ENCODE results near the gene COL28A1. TPM values are rescaled to one million over a fixed set of nuclear protein-coding genes. Genes with fewer than 3 reads are reported as not detected.

COL28A1 gene
- total RNA-seq, 1 donor from 2014 or later = 18.3 TPM

- Mint-ChIP-seq H3K4me3 (ENCODE audit: low read depth) (no peak overlapping the region), H3K36me3 (ENCODE audit: insufficient read depth) (peaks cover 18% of the 10 kb centered on the region), H3K9me3 (ENCODE audit: low read depth) (peaks cover 6% of the 10 kb centered on the region), H3K4me1 (ENCODE audit: low read depth) (peaks cover 8% of the 10 kb centered on the region), H3K27ac (no peak overlapping the region), H3K27me3 (no peaks in the 10 kb centered on the region)
- DNase-seq (ENCODE audit: low spot score, unreplicated experiment) = no peak
- TF ChIP-seq CTCF (IDR thresholded peaks at IDR 0.05; ENCODE audit: unreplicated experiment) = no peak
Measured at GRCh38 chr7:7504910-7505704, 30.6 kb downstream of the COL28A1 start.

- no peaks in the 10 kb centered on the region for H3K9me3 Mint-ChIP-seq (ENCODE audit: low read depth)
- TF ChIP-seq CTCF (IDR thresholded peaks at IDR 0.05; ENCODE audit: unreplicated experiment) = no peak
- no peak for DNase-seq (ENCODE audit: low spot score, unreplicated experiment)
- peaks cover 9% of the 10 kb centered on the region for H3K36me3 Mint-ChIP-seq (ENCODE audit: insufficient read depth)
- no peaks in the 10 kb centered on the region for H3K4me1 Mint-ChIP-seq (ENCODE audit: low read depth)
- H3K27me3 Mint-ChIP-seq = no peaks in the 10 kb centered on the region
- no peak overlapping the region for H3K27ac Mint-ChIP-seq
- no peak overlapping the region for H3K4me3 Mint-ChIP-seq (ENCODE audit: low read depth)
Measured at GRCh38 chr7:7499892-7500291, 35.8 kb downstream of the COL28A1 start.

- H3K27ac Mint-ChIP-seq = no peak overlapping the region
- peaks cover 9% of the 10 kb centered on the region for H3K36me3 Mint-ChIP-seq (ENCODE audit: insufficient read depth)
- TF ChIP-seq CTCF (IDR thresholded peaks at IDR 0.05; ENCODE audit: unreplicated experiment) = no peak
- H3K4me3 Mint-ChIP-seq (ENCODE audit: low read depth) = no peak overlapping the region
- no peaks in the 10 kb centered on the region for H3K9me3 Mint-ChIP-seq (ENCODE audit: low read depth)
- no peaks in the 10 kb centered on the region for H3K27me3 Mint-ChIP-seq
- no peak for DNase-seq (ENCODE audit: low spot score, unreplicated experiment)
- no peaks in the 10 kb centered on the region for H3K4me1 Mint-ChIP-seq (ENCODE audit: low read depth)
Measured at GRCh38 chr7:7498856-7499255, 36.8 kb downstream of the COL28A1 start.

GRCh38 chr7:7496311-7496710, 39.4 kb downstream of the COL28A1 start:
- no peaks in the 10 kb centered on the region for H3K27me3 Mint-ChIP-seq
- no peaks in the 10 kb centered on the region for H3K9me3 Mint-ChIP-seq (ENCODE audit: low read depth)
- no peak overlapping the region for H3K27ac Mint-ChIP-seq
- no peaks in the 10 kb centered on the region for H3K4me1 Mint-ChIP-seq (ENCODE audit: low read depth)
- no peak for TF ChIP-seq CTCF (IDR thresholded peaks at IDR 0.05; ENCODE audit: unreplicated experiment)
- peaks cover 5% of the 10 kb centered on the region for H3K36me3 Mint-ChIP-seq (ENCODE audit: insufficient read depth)
- DNase-seq (ENCODE audit: low spot score, unreplicated experiment) = no peak
- H3K4me3 Mint-ChIP-seq (ENCODE audit: low read depth) = no peak overlapping the region

GRCh38 chr7:7495171-7495570, 40.5 kb downstream of the COL28A1 start:
- no peak overlapping the region for H3K4me3 Mint-ChIP-seq (ENCODE audit: low read depth)
- H3K27me3 Mint-ChIP-seq = no peaks in the 10 kb centered on the region
- no peak overlapping the region for H3K27ac Mint-ChIP-seq
- no peak for DNase-seq (ENCODE audit: low spot score, unreplicated experiment)
- peaks cover 2% of the 10 kb centered on the region for H3K36me3 Mint-ChIP-seq (ENCODE audit: insufficient read depth)
- H3K4me1 Mint-ChIP-seq (ENCODE audit: low read depth) = no peaks in the 10 kb centered on the region
- H3K9me3 Mint-ChIP-seq (ENCODE audit: low read depth) = no peaks in the 10 kb centered on the region
- TF ChIP-seq CTCF (IDR thresholded peaks at IDR 0.05; ENCODE audit: unreplicated experiment) = no peak
